Neutrophil (primary cell): Measurements from ENCODE around the gene MOSMO.
"Not testable (repeated sequence)": the region's sequence is repeated elsewhere in the genome, so short reads cannot be mapped to it uniquely, and the experiment has no call there.

Experiments
- H3K27ac ChIP-seq: fragments of 200-600 bp; sonication (generic); 2 replicates; pipeline ENCODE4 v1.5.1; 2016; ENCODE audit warnings: mild to moderate bottlenecking, moderate library complexity
- H3K27me3 ChIP-seq: fragments of 200-600 bp; sonication (generic); 2 replicates; pipeline ENCODE4 v1.6.0; 2016; ENCODE audit warnings: mild to moderate bottlenecking
- H3K36me3 ChIP-seq: fragments of 200-600 bp; sonication (generic); 2 replicates; pipeline ENCODE4 v1.5.1; 2017
- H3K4me1 ChIP-seq, 2 experiments: fragments of 200-600 bp in 1 of 2; sonication (generic) in 1 of 2; 1 replicate in 1 of 2; 2 replicates in 1 of 2; pipeline versions ENCODE4 v1.5.1 to v1.6.1; 2013 to 2016; ENCODE audit warnings: low read depth in 1 of 2, low read length in 1 of 2, mild to moderate bottlenecking in 1 of 2, moderate library complexity in 1 of 2; ENCODE audit not compliant: control insufficient read depth in 1 of 2, insufficient read depth in 1 of 2
- H3K4me3 ChIP-seq, 2 experiments: fragments of 200-600 bp in 1 of 2; sonication (generic) in 1 of 2; 1 replicate in 1 of 2; 2 replicates in 1 of 2; pipeline ENCODE4 v1.5.1; 2013 to 2016; ENCODE audit warnings: low read depth in 1 of 2, low read length in 1 of 2, mild to moderate bottlenecking in 1 of 2, moderate library complexity in 1 of 2
- H3K9me3 ChIP-seq: fragments of 200-600 bp; sonication (generic); 2 replicates; pipeline ENCODE4 v1.5.1; 2016
- CTCF ChIP-seq: fragments of 200-600 bp; sonication (generic); IDR thresholded peaks from 2 replicates; pipeline ENCODE4 v1.5.1; 2016; ENCODE audit warnings: antibody characterized with exemption

Gene MOSMO

GRCh38 chr16:22109258-22109898 lies 101.5 kb downstream of the MOSMO start:
- no peaks in the 10 kb centered on the region for H3K36me3 ChIP-seq
- H3K4me1 ChIP-seq, result no peaks in the 10 kb centered on the region
- H3K9me3 ChIP-seq, result no peaks in the 10 kb centered on the region
- TF ChIP-seq CTCF, result no peak
- H3K4me3 ChIP-seq, result no peak overlapping the region
- no peak overlapping the region for H3K27ac ChIP-seq
- H3K27me3 ChIP-seq, result peaks cover 15% of the 10 kb centered on the region

DNA sequence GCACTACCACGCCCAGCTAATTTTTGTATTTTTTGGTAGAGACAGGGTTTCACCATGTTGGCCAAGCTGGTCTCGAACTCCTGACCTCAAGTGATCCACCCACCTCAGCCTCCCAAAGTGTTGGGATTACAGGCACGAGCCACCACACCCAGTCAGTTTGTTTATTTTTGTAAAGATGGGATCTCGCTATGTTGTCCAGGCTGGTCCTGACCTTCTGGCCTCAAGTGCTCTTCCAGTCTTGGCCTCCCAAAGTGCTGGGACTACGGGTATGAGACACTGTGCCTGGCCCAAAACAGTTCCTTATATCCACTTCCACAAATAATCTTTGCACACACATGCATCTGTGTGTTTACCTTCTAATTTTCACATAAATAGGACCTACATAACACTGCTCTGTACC lies 103.7 kb downstream of the MOSMO start:
- H3K4me1 ChIP-seq, H3K36me3 ChIP-seq, H3K27ac ChIP-seq, H3K4me3 ChIP-seq, H3K9me3 ChIP-seq: not testable (repeated sequence)
- H3K27me3 ChIP-seq, result peaks cover 15% of the 10 kb centered on the region

- H3K9me3 ChIP-seq, result no peaks in the 10 kb centered on the region
- no peak overlapping the region for H3K27ac ChIP-seq
- no peaks in the 10 kb centered on the region for H3K36me3 ChIP-seq
- no peaks in the 10 kb centered on the region for H3K4me1 ChIP-seq
- no peak overlapping the region for H3K4me3 ChIP-seq
- TF ChIP-seq CTCF, result no peak
- no peaks in the 10 kb centered on the region for H3K27me3 ChIP-seq
Measured at GRCh38 chr16:22116095-22116700, 108.3 kb downstream of the MOSMO start.

GRCh38 chr16:22117609-22118008 lies 109.7 kb downstream of the MOSMO start:
- no peak overlapping the region for H3K27ac ChIP-seq

DNA sequence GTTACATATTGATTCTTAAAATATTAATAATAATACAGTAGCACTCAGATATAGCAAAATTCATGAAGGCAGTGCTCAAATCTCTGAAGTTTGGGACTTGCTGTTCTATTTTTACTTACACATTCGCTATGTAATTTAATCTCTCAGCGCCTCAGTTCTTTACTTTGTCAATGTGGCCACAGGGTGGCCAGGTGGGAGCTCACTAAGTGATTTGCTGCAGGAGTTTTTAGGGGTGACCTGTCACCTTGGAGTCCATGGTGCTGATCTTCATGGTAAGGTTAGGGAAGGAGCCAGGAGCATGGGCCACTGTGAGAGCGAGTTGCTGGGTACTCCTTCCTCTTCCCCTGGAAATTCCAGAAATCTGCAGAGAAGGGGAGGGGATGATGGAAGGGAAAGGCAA lies 112.5 kb downstream of the MOSMO start:
- H3K4me3 ChIP-seq, result no peak overlapping the region
- H3K4me1 ChIP-seq, result peaks cover 8 to 9% of the 10 kb centered on the region in 2 experiments
- TF ChIP-seq CTCF, result no peak
- peaks cover 6% of the 10 kb centered on the region for H3K27me3 ChIP-seq
- H3K9me3 ChIP-seq, result no peaks in the 10 kb centered on the region
- no peak overlapping the region for H3K27ac ChIP-seq
- H3K36me3 ChIP-seq, result no peaks in the 10 kb centered on the region

More at GRCh38 chr16:22117609-22118008, 109.7 kb downstream of the MOSMO start:
- no peak for TF ChIP-seq CTCF
- H3K36me3 ChIP-seq, result no peaks in the 10 kb centered on the region
- H3K4me3 ChIP-seq, result no peak overlapping the region
- H3K4me1 ChIP-seq, result no peaks in the 10 kb centered on the region
- H3K9me3 ChIP-seq, result no peaks in the 10 kb centered on the region
- H3K27me3 ChIP-seq, result peaks cover 6% of the 10 kb centered on the region

DNA sequence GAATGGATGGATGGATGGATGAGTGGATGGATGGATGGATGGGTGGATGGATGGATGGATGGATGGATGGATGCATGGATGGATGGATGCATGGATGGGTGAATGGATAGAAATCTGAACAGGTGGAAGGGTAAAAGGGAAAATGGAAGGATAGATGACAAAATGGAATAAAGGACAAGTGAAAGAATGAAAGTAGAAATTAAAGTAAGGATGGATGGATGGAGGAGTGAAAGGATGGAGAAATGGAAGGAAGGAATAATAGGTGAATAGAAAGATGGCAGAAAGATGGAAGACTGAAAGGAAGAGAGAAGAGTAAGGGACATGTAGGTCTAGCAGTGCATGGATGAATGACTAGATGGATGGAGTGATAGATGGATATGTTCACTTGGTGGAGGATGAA lies 114.3 kb downstream of the MOSMO start:
- Histone ChIP-seq H3K9me3 (no peaks in the 10 kb centered on the region), H3K4me3 (no peak overlapping the region)
- TF ChIP-seq CTCF, result no peak

More for the DNA sequence above, 114.3 kb downstream of the MOSMO start:
- peaks cover 6% of the 10 kb centered on the region for H3K27me3 ChIP-seq
- no peak overlapping the region for H3K27ac ChIP-seq
- H3K4me1 ChIP-seq, result peaks cover 8 to 9% of the 10 kb centered on the region in 2 experiments
- H3K36me3 ChIP-seq, result no peaks in the 10 kb centered on the region
